Inflammatory macrophage (primary cell): ENCODE data around the gene PPM1H.

Source experiments
- DNase-seq, 2 donors: peaks; one replicate each; pipeline ENCODE4 v3.0.0-alpha.2; 2020 to 2022

The PPM1H gene

GRCh38 chr12:62640910-62641448 lies 294.0 kb downstream of the PPM1H start:
- DNase-seq = no peak

- DNase-seq = no peak
Measured at GRCh38 chr12:62637679-62638078, 297.3 kb downstream of the PPM1H start.

GRCh38 chr12:62635649-62636048 lies 299.3 kb downstream of the PPM1H start:
- no peak for DNase-seq

- peak in 1 of 2 donors; percentile 2 for DNase-seq
Measured at GRCh38 chr12:62632411-62632918, 302.5 kb downstream of the PPM1H start.

- peak in 1 of 2 donors; percentile 27 for DNase-seq
Measured at GRCh38 chr12:62631471-62632410, 303.2 kb downstream of the PPM1H start.

GRCh38 chr12:62629971-62630739 lies 304.8 kb downstream of the PPM1H start:
- DNase-seq = no peak

- DNase-seq = no peak
Measured at GRCh38 chr12:62629413-62629812, 305.5 kb downstream of the PPM1H start.

GRCh38 chr12:62627181-62627580 lies 307.8 kb downstream of the PPM1H start:
- DNase-seq = no peak

- peak; percentile 46 to 48 for DNase-seq
Measured at GRCh38 chr12:62625228-62625627, 309.7 kb downstream of the PPM1H start.

- no peak for DNase-seq
Measured at GRCh38 chr12:62622177-62622576, 312.8 kb downstream of the PPM1H start.

GRCh38 chr12:62621101-62621638 lies 313.8 kb downstream of the PPM1H start:
- DNase-seq = no peak

- no peak for DNase-seq
Measured at GRCh38 chr12:62618930-62619329, 316.0 kb downstream of the PPM1H start.

GRCh38 chr12:62618319-62618718 lies 316.6 kb downstream of the PPM1H start:
- DNase-seq = no peak

GRCh38 chr12:62613081-62613480 lies 321.9 kb downstream of the PPM1H start:
- no peak for DNase-seq

GRCh38 chr12:62606654-62607053 lies 328.3 kb downstream of the PPM1H start:
- DNase-seq = no peak

- DNase-seq = no peak
Measured at GRCh38 chr12:62605981-62606380, 329.0 kb downstream of the PPM1H start.

GRCh38 chr12:62604871-62605270 lies 330.1 kb downstream of the PPM1H start:
- peak in 1 of 2 donors; percentile 3 for DNase-seq

GRCh38 chr12:62604373-62604772 lies 330.6 kb downstream of the PPM1H start:
- no peak for DNase-seq

- DNase-seq = peak in 1 of 2 donors; percentile 9
Measured at GRCh38 chr12:62603811-62604098, 331.2 kb downstream of the PPM1H start.

GRCh38 chr12:62603061-62603810 lies 331.7 kb downstream of the PPM1H start:
- peak; percentile 86 to 91 for DNase-seq

- DNase-seq = peak; percentile 95 to 98
Measured at GRCh38 chr12:62602255-62603060, 332.5 kb downstream of the PPM1H start.
